ENCODE results near the gene MAP3K14.

MAP3K14 gene

DNA sequence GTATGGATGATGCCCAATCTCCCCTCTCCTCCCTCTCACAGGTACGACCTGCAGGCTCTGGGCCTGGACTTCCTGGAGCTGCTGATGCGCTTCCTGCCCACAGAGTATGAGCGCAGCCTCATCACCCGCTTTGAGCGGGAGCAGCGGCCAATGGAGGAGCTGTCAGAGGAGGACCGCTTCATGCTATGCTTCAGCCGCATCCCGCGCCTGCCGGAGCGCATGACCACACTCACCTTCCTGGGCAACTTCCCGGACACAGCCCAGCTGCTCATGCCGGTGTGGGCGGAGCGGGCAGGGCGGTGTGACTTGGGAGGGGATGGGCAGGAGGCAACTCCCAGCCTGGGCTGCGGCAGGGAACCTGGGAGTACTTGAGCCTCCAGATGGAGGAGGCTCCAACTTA lies 73.1 kb downstream of the MAP3K14 start:
- Histone ChIP-seq H3K9me3 (ENCODE audit: control insufficient read depth, low read depth, low read length) (no peaks in the 10 kb centered on the region), H3K9ac (ENCODE audit: low read length) (no peak overlapping the region), H3K4me1 (ENCODE audit: control insufficient read depth, low read depth, low read length) (peaks cover 9% of the 10 kb centered on the region), H3K27ac (ENCODE audit: low read length) (no peak overlapping the region), H3K36me3 (ENCODE audit: control insufficient read depth, low read depth, low read length) (no peaks in the 10 kb centered on the region), H3K4me3 (ENCODE audit: low read length) (no peak overlapping the region), H3K27me3 (ENCODE audit: control insufficient read depth, insufficient read depth, low read length) (peaks cover 38% of the 10 kb centered on the region)

DNA sequence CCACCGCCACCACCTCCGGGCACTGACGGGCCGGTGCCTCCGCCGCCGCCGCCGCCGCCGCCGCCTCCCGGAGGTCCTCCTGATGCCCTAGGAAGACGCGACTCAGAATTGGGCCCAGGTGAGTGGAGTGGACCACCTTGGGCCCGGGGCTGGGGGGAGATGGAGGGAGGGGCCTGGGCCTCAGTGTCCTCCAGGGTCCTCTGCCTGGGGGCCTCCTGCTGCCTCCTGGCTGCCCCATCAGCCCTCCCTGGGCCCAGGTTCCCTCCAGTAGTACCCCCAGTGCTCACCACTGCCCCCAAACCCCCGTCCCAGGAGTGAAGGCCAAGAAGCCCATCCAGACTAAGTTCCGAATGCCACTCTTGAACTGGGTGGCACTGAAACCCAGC lies 74.8 kb downstream of the MAP3K14 start:
- Histone ChIP-seq H3K36me3 (ENCODE audit: control insufficient read depth, low read depth, low read length) (no peaks in the 10 kb centered on the region), H3K4me3 (ENCODE audit: low read length) (no peak overlapping the region)

DNA sequence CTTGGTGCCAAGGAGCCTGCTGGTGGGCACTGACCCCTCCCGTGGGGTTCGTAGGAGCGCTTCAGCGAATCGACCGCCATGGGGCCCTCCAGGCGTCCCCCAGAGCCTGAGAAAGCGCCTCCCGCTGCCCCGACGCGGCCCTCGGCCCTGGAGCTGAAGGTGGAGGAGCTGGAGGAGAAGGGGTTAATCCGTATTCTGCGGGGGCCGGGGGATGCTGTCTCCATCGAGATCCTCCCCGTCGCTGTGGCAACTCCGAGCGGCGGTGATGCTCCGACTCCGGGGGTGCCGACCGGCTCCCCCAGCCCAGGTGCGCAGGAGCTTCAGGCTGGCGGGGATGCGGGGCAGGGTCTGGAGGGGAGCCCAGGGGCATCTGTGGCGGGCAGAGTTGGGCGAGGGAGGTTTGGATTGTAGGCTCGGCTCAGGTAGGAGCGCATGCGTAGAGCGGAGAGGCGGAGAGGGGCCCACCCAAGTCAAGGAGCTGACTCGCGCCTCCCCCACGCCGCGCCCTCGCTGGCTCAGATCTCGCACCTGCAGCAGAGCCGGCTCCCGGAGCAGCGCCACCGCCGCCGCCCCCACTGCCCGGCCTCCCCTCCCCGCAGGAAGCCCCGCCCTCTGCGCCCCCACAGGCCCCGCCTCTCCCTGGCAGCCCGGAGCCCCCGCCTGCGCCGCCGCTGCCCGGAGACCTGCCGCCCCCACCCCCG lies 75.3 kb downstream of the MAP3K14 start:
- Histone ChIP-seq H3K4me1 (ENCODE audit: control insufficient read depth, low read depth, low read length) (peaks cover 4% of the 10 kb centered on the region), H3K36me3 (ENCODE audit: control insufficient read depth, low read depth, low read length) (no peaks in the 10 kb centered on the region), H3K9me3 (ENCODE audit: control insufficient read depth, low read depth, low read length) (no peaks in the 10 kb centered on the region), H3K27ac (ENCODE audit: low read length) (no peak overlapping the region), H3K27me3 (ENCODE audit: control insufficient read depth, insufficient read depth, low read length) (peaks cover 43% of the 10 kb centered on the region), H3K9ac (ENCODE audit: low read length) (no peak overlapping the region), H3K4me3 (ENCODE audit: low read length) (peak overlapping the region; percentile 68)

More for the DNA sequence above, 74.8 kb downstream of the MAP3K14 start:
- Histone ChIP-seq H3K9ac (ENCODE audit: low read length) (no peak overlapping the region), H3K9me3 (ENCODE audit: control insufficient read depth, low read depth, low read length) (no peaks in the 10 kb centered on the region), H3K27me3 (ENCODE audit: control insufficient read depth, insufficient read depth, low read length) (peaks cover 43% of the 10 kb centered on the region), H3K4me1 (ENCODE audit: control insufficient read depth, low read depth, low read length) (peaks cover 7% of the 10 kb centered on the region), H3K27ac (ENCODE audit: low read length) (no peak overlapping the region)

DNA sequence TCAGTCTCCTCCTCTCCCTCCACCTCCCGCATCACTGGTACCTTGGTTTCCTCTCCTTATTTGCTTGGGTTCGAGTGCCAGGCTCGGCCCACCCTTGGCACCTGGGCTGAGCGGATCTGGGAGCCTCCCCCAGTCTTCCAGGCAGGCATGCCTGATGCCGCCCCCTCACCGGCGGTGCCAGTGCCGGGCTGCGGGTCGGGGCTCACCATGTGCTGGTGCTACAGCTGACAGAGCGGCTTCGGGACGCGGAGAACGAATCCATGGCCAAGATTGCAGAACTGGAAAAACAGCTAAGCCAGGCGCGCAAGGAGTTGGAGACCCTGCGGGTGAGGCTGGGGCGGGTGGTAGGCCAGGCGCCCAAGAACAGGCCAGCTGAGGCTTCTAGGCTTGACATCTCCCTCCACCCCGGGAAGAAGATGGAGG lies 75.9 kb downstream of the MAP3K14 start:
- peaks cover 41% of the 10 kb centered on the region for H3K27me3 ChIP-seq (ENCODE audit: control insufficient read depth, insufficient read depth, low read length)
- H3K9me3 ChIP-seq (ENCODE audit: control insufficient read depth, low read depth, low read length) = no peaks in the 10 kb centered on the region
- no peak overlapping the region for H3K27ac ChIP-seq (ENCODE audit: low read length)
- H3K4me1 ChIP-seq (ENCODE audit: control insufficient read depth, low read depth, low read length) = peaks cover 7% of the 10 kb centered on the region
- H3K36me3 ChIP-seq (ENCODE audit: control insufficient read depth, low read depth, low read length) = no peaks in the 10 kb centered on the region
- peak overlapping the region; percentile 68 for H3K4me3 ChIP-seq (ENCODE audit: low read length)
- no peak overlapping the region for H3K9ac ChIP-seq (ENCODE audit: low read length)

DNA sequence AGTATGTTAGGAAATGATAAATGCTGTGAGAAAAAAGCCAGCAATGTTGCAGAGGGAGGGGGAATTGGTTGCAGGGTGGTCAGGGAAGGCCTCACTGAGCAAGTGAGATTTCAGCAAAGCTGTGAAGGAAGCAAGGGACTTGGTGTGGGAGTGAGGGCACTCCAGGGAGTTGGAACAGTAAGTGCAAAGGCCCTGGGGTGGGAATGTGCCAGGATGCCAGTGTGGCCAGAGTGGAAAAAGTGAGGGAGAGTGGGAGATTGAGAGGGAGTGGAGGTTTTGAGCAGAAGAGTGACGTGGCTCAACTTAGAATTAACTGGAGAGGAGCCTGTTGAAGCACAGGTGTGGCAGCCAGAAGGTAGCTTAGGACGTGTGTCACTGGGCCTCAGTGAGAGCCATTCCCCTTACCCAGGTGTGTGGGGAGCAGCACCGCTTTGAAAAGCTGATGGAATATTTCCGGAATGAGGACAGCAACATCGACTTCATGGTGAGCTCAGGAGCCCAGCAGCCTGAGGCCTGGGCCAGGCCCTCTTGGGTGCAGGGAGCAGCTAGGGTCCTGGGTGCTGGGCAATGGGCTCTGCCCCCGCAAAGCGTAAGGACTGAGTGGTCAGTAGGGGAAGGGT lies 78.6 kb downstream of the MAP3K14 start:
- H3K4me1 ChIP-seq (ENCODE audit: control insufficient read depth, low read depth, low read length) = peaks cover 9% of the 10 kb centered on the region
- H3K27me3 ChIP-seq (ENCODE audit: control insufficient read depth, insufficient read depth, low read length) = peaks cover 45% of the 10 kb centered on the region
- no peaks in the 10 kb centered on the region for H3K9me3 ChIP-seq (ENCODE audit: control insufficient read depth, low read depth, low read length)

DNA sequence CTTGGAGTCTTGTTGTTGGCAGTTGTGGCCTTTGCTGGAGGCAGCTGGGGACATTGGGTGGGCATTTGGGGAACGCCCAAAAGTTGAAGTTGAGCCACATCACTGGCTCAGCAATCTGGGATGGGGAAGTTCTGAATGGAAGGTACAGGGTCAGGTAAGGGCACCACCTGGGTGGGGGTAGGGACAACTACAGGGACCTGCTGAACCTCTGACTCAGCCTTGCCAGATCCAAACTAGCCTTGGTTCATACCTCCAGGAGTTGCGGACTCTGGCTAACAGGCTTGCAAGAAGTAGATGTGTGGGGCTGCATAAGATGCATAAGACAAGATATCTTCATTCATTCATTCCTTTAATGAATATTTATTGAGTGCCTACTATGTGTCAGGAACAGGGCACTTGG lies 79.1 kb downstream of the MAP3K14 start:
- H3K9me3 ChIP-seq (ENCODE audit: control insufficient read depth, low read depth, low read length) = no peaks in the 10 kb centered on the region
- no peak overlapping the region for H3K9ac ChIP-seq (ENCODE audit: low read length)
- H3K4me1 ChIP-seq (ENCODE audit: control insufficient read depth, low read depth, low read length) = peaks cover 9% of the 10 kb centered on the region
- no peak overlapping the region for H3K4me3 ChIP-seq (ENCODE audit: low read length)
- no peaks in the 10 kb centered on the region for H3K36me3 ChIP-seq (ENCODE audit: control insufficient read depth, low read depth, low read length)
- H3K27me3 ChIP-seq (ENCODE audit: control insufficient read depth, insufficient read depth, low read length) = peaks cover 43% of the 10 kb centered on the region
- H3K27ac ChIP-seq (ENCODE audit: low read length) = no peak overlapping the region

More for the DNA sequence above, 78.6 kb downstream of the MAP3K14 start:
- Histone ChIP-seq H3K4me3 (ENCODE audit: low read length) (no peak overlapping the region), H3K36me3 (ENCODE audit: control insufficient read depth, low read depth, low read length) (no peaks in the 10 kb centered on the region), H3K9ac (ENCODE audit: low read length) (no peak overlapping the region), H3K27ac (ENCODE audit: low read length) (no peak overlapping the region)

DNA sequence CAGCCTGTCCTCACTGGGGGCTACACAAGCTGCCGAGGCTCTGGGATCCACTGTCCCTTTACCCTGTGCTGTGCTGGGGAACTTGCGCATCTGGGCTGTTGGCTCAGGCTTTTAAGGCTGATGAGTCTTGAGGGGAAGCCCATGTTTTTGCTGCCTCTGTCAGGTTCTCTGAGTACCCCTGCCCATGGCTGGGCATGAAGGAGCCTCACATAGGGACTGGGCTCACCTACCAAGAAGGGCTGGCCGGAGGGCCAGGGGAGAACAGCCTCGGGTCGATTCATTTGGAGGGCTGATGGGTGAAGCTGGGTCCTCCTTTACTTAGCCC lies 80.6 kb downstream of the MAP3K14 start:
- Histone ChIP-seq H3K9ac (ENCODE audit: low read length) (no peak overlapping the region), H3K36me3 (ENCODE audit: control insufficient read depth, low read depth, low read length) (no peaks in the 10 kb centered on the region), H3K27ac (ENCODE audit: low read length) (no peak overlapping the region), H3K9me3 (ENCODE audit: control insufficient read depth, low read depth, low read length) (no peaks in the 10 kb centered on the region), H3K27me3 (ENCODE audit: control insufficient read depth, insufficient read depth, low read length) (peaks cover 35% of the 10 kb centered on the region), H3K4me3 (ENCODE audit: low read length) (no peak overlapping the region), H3K4me1 (ENCODE audit: control insufficient read depth, low read depth, low read length) (peaks cover 9% of the 10 kb centered on the region)

DNA sequence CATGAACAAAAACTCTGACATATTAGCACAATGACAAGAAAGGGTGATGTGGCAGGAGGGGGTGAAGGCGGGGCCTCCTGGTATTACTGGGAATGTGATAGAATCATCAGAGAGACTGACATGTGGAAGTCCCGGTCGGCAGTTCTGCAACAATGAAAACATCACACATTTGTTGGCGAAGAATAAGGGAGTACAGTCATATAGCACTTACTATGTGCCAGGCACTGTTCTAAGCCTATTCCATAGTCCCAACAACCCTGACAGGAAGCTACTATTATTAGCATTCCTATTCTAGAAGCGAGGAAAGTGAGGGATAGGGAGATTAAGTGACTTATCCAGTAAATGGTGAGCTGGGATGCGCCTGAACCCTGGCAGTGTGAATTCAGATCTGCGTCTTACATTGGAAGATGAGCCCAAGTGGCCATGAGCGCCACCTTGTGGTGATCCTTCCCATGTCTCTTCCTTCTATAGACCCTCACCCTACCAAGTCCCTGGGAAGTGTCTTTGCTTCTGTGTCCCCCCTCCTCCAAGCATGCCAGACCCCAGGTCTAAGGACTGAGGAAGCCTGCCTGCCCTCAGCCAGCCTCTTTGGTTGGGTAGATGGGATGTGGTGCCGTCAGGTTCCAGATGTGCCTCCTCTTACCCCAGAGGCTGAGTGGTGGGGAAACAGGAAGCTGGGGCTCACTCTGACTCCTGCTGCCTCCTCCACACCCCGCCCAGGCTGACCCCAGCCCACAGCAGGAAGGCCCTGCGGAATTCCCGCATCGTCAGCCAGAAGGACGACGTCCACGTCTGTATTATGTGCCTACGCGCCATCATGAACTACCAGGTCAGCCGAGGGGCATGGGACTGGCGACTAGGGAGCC lies 81.2 kb downstream of the MAP3K14 start:
- Histone ChIP-seq H3K27ac (ENCODE audit: low read length) (no peak overlapping the region), H3K4me1 (ENCODE audit: control insufficient read depth, low read depth, low read length) (peaks cover 7% of the 10 kb centered on the region), H3K9ac (ENCODE audit: low read length) (no peak overlapping the region), H3K4me3 (ENCODE audit: low read length) (no peak overlapping the region), H3K27me3 (ENCODE audit: control insufficient read depth, insufficient read depth, low read length) (peaks cover 29% of the 10 kb centered on the region), H3K9me3 (ENCODE audit: control insufficient read depth, low read depth, low read length) (no peaks in the 10 kb centered on the region), H3K36me3 (ENCODE audit: control insufficient read depth, low read depth, low read length) (no peaks in the 10 kb centered on the region)

DNA sequence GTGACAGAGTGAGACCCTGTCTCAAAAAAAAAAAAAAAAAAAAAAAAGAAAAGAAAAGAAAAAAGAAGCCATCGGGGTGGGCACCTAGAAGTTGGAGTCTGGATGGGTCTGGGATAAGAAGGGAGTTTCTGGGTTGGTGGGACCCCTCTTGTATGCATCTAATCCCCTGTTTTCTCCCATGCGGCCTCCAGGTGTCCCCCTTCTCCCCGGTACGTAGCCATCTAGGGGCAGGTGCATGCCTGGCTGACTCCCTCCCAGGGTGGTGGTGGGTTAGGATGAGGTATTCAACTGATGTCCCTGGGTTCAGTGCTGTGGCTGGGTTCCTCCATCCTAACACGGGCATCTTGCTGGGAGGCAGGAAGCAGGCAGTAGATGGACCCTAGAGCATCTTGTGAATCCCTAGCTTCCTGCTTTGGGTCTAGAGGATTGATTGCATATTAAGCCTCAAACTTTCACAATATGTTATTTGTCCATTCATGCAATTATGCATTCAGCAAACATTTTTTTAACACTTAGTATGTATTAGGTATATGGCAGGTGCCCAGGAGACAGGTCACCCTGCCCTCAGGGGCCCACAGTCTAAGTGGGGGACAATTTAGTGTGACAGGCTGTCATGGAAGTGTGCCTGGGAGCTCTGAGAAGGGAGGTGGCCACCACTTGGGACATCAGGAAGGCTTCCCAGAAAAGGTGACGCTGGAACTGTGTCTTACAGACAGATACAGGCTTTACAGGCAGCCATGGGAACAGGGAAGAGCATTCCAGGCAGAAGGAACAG lies 82.0 kb downstream of the MAP3K14 start:
- H3K27me3 ChIP-seq (ENCODE audit: control insufficient read depth, insufficient read depth, low read length) = peaks cover 24% of the 10 kb centered on the region
- no peaks in the 10 kb centered on the region for H3K9me3 ChIP-seq (ENCODE audit: control insufficient read depth, low read depth, low read length)
- no peak overlapping the region for H3K9ac ChIP-seq (ENCODE audit: low read length)
- peaks cover 6% of the 10 kb centered on the region for H3K4me1 ChIP-seq (ENCODE audit: control insufficient read depth, low read depth, low read length)
- H3K27ac ChIP-seq (ENCODE audit: low read length) = no peak overlapping the region
- H3K36me3 ChIP-seq (ENCODE audit: control insufficient read depth, low read depth, low read length) = no peaks in the 10 kb centered on the region
- H3K4me3 ChIP-seq (ENCODE audit: low read length) = no peak overlapping the region

DNA sequence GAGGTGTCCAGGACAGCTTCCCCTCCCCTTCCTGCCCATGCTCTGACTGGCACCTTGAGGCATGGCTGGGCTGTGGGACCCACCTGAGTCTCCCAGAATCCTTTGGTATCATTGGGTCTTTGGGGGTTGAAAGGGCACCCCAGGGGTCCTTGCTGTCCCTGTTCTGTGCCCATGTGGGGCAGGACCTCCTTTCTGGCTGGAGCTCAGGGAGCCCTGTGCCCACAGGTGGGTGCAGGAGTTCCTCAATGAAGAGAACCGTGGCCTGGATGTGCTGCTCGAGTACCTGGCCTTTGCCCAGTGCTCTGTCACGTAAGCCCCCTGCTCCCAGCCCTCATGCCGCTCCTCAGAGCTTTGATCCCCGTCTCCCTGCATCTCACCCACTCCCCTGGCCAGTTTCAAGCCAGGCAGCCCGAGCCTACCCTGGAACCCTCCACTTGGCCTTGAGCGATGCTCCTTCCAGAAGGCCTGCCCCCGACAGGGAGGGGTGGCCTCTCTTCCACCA lies 83.3 kb downstream of the MAP3K14 start:
- peaks cover 11% of the 10 kb centered on the region for H3K4me1 ChIP-seq (ENCODE audit: control insufficient read depth, low read depth, low read length)
- H3K9me3 ChIP-seq (ENCODE audit: control insufficient read depth, low read depth, low read length) = no peaks in the 10 kb centered on the region
- H3K27me3 ChIP-seq (ENCODE audit: control insufficient read depth, insufficient read depth, low read length) = peaks cover 14% of the 10 kb centered on the region
- H3K4me3 ChIP-seq (ENCODE audit: low read length) = no peak overlapping the region
- no peak overlapping the region for H3K27ac ChIP-seq (ENCODE audit: low read length)
- no peak overlapping the region for H3K9ac ChIP-seq (ENCODE audit: low read length)
- H3K36me3 ChIP-seq (ENCODE audit: control insufficient read depth, low read depth, low read length) = no peaks in the 10 kb centered on the region

All from iPS-18a (cell line).